Sigmoid colon (tissue), 7 donors: ENCODE measurements around the gene SPATS2L. TPM values are rescaled to one million over a fixed set of nuclear protein-coding genes. Genes with fewer than 3 reads are reported as not detected.

Experiments
- DNase-seq: peaks from one replicate; pipeline ENCODE4 v3.0.0-alpha.2; 2019
- H3K27ac ChIP-seq, 4 donors: fragments of 200-600 bp; sonication (generic); one replicate each; pipeline ENCODE4 v1.5.1; 2016 to 2019; ENCODE audit warnings: mild to moderate bottlenecking in 1 of 4
- H3K27me3 ChIP-seq, 3 donors: fragments of 200-600 bp; sonication (generic); one replicate each; pipeline ENCODE4 v1.5.1; 2019; ENCODE audit warnings: mild to moderate bottlenecking in 1 of 3
- H3K36me3 ChIP-seq, 4 donors: fragments of 200-600 bp; sonication (generic); one replicate each; pipeline ENCODE4 v1.5.1; 2016 to 2019
- H3K4me1 ChIP-seq, 4 donors: fragments of 200-600 bp; sonication (generic); one replicate each; pipeline ENCODE4 v1.5.1; 2017 to 2019
- H3K4me3 ChIP-seq, 4 donors: fragments of 200-600 bp; sonication (generic); one replicate each; pipeline ENCODE4 v1.5.1; 2017 to 2019; ENCODE audit warnings: mild to moderate bottlenecking in 2 of 4, moderate library complexity in 1 of 4
- H3K9me3 ChIP-seq, 4 donors: fragments of 200-600 bp in 3 of 4; sonication (generic) in 3 of 4; one replicate each; pipeline versions ENCODE4 v1.5.1 to v1.6.1; 2013 to 2019
- EP300 ChIP-seq, 4 donors: sonication (generic); formaldehyde crosslinking; IDR thresholded peaks; one replicate each; pipeline ENCODE4 v1.6.1; 2017; ENCODE audit warnings: antibody characterized with exemption in 4 of 4
- POLR2A ChIP-seq, 2 donors: fragments of 450-650 bp; IDR thresholded peaks; one replicate each; pipeline ENCODE4 v1.6.1; 2016; ENCODE audit warnings: antibody characterized with exemption in 2 of 2, mild to moderate bottlenecking in 2 of 2, moderate library complexity in 2 of 2
- POLR2AphosphoS5 ChIP-seq, 4 donors: sonication (generic); formaldehyde crosslinking; IDR thresholded peaks; one replicate each; pipeline ENCODE4 v1.6.1; 2017; ENCODE audit warnings: antibody characterized with exemption in 4 of 4
- WGBS, 2 donors: extraction: QIAGEN DNeasy Blood & Tissue Kit; methylation state at CpG; one replicate each; pipeline ENCODE4 v1.1.7; 2013; 5-methylcytosine and 5-hydroxymethylcytosine counted together
- intact Hi-C: fragments of 100-400 bp; cut with DNase I; formaldehyde crosslinking; loops from one replicate; pipeline ENCODE4 v1.15.1; 2023
- polyA plus RNA-seq, 3 donors: library from polyadenylated mRNA; stranded (reverse); fragments of 200-250 nt; gene quantifications; one replicate each; pipeline ENCODE4 v1.2.3, GENCODE V29; 2013
- total RNA-seq, 4 donors: library from RNA; depleted of rRNA; stranded (reverse); fragments of >200 nt; gene quantifications; one replicate each; pipeline ENCODE4 v1.1.0, GENCODE V29; 2016
- TF ChIP-seq, protein P1 (sequence below), 4 experiments: fragments of 450-650 bp in 3 of 4; fragments of 200-600 bp in 1 of 4; IDR thresholded peaks; one replicate each; pipeline ENCODE4 v1.5.1; 2016 to 2019; ENCODE audit warnings: antibody characterized with exemption in 4 of 4, mild to moderate bottlenecking in 3 of 4, moderate library complexity in 2 of 4
- donor health status: healthy with polysubstance abuse.
- donor health status: Bipolar disorder and iron deficiency.
- donor health status: healthy.

SPATS2L gene
- total and polyA plus RNA-seq, 7 donors: 63.5 to 305 (median 104) TPM

GRCh38 chr2:200309296-200310049 lies 3.0 kb downstream of the SPATS2L start:
- Histone ChIP-seq H3K9me3 (no peaks in the 10 kb centered on the region), H3K4me1 (peaks cover 0 to 70% (median 47%) of the 10 kb centered on the region in 4 donors), H3K36me3 (no peaks in the 10 kb centered on the region), H3K4me3 (peak overlapping the region in 2 of 4 donors; percentile 96 to 98), H3K27me3 (no peaks in the 10 kb centered on the region), H3K27ac (peak overlapping the region in 2 of 4 donors; percentile 92 to 95)
- no peak for DNase-seq
- WGBS, 2 donors: 91 to 95% methylated on average over 1 of the region's 1 CpG
- TF ChIP-seq POLR2A (IDR thresholded peaks at IDR 0.05) (no peak), POLR2AphosphoS5 (IDR thresholded peaks at IDR 0.05) (no peak), EP300 (IDR thresholded peaks at IDR 0.05) (no peak)
- TF ChIP-seq, protein P1, sequence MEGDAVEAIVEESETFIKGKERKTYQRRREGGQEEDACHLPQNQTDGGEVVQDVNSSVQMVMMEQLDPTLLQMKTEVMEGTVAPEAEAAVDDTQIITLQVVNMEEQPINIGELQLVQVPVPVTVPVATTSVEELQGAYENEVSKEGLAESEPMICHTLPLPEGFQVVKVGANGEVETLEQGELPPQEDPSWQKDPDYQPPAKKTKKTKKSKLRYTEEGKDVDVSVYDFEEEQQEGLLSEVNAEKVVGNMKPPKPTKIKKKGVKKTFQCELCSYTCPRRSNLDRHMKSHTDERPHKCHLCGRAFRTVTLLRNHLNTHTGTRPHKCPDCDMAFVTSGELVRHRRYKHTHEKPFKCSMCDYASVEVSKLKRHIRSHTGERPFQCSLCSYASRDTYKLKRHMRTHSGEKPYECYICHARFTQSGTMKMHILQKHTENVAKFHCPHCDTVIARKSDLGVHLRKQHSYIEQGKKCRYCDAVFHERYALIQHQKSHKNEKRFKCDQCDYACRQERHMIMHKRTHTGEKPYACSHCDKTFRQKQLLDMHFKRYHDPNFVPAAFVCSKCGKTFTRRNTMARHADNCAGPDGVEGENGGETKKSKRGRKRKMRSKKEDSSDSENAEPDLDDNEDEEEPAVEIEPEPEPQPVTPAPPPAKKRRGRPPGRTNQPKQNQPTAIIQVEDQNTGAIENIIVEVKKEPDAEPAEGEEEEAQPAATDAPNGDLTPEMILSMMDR (IDR thresholded peaks at IDR 0.05): no peak
- intact Hi-C loops: loop anchor here (5.0 kb wide), 5 partner anchors 38 to 327 kb away; no protein-coding TSS in a partner anchor

DNA sequence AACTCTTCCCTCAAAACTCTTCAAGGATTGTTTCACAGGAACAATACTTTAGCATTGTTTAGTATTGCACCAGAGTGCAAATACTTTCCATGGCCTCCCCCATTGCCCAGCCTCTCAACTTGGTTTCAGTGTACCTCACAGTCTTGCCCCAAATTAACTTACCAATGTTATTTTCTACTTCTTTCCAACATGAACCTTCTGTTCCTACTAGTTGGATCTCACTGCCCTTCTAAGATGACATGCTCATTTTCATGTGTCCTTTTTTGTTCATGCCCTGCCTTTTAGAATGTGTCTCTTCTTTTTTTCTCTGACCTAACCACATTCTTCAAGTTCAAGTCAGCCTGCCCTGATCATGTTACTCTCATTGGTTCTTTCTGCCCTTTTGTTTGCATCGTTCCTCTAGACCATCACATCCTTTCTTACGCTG lies 4.1 kb downstream of the SPATS2L start:
- H3K4me3 ChIP-seq: no peak overlapping the region
- DNase-seq: no peak
- peaks cover 0 to 70% (median 53%) of the 10 kb centered on the region in 4 donors for H3K4me1 ChIP-seq
- 92 to 96% methylated on average over 2 of the region's 2 CpGs for WGBS, 2 donors
- H3K27ac ChIP-seq: peak overlapping the region in 2 of 4 donors; percentile 61 to 92
- TF ChIP-seq, protein P1 (IDR thresholded peaks at IDR 0.05): no peak
- TF ChIP-seq POLR2A (IDR thresholded peaks at IDR 0.05): no peak
- no peak for TF ChIP-seq POLR2AphosphoS5 (IDR thresholded peaks at IDR 0.05)
- TF ChIP-seq EP300 (IDR thresholded peaks at IDR 0.05): no peak
- intact Hi-C loops: no loop called here
- H3K27me3 ChIP-seq: no peaks in the 10 kb centered on the region
- H3K9me3 ChIP-seq: no peaks in the 10 kb centered on the region
- H3K36me3 ChIP-seq: no peaks in the 10 kb centered on the region

- Histone ChIP-seq H3K4me3 (no peak overlapping the region), H3K4me1 (peaks cover 0 to 69% (median 54%) of the 10 kb centered on the region in 4 donors), H3K36me3 (no peaks in the 10 kb centered on the region), H3K9me3 (no peaks in the 10 kb centered on the region), H3K27ac (peak overlapping the region in 2 of 4 donors; percentile 61 to 92), H3K27me3 (no peaks in the 10 kb centered on the region)
- no peak for DNase-seq
- intact Hi-C loops: no loop called here
- TF ChIP-seq POLR2A (IDR thresholded peaks at IDR 0.05) (no peak), POLR2AphosphoS5 (IDR thresholded peaks at IDR 0.05) (no peak), EP300 (IDR thresholded peaks at IDR 0.05) (no peak)
- TF ChIP-seq, protein P1 (IDR thresholded peaks at IDR 0.05): no peak
- 88 to 91% methylated on average over 3 of the region's 3 CpGs for WGBS, 2 donors
Measured at GRCh38 chr2:200311139-200311538, 4.6 kb downstream of the SPATS2L start.

- no peaks in the 10 kb centered on the region for H3K9me3 ChIP-seq
- intact Hi-C loops: no loop called here
- H3K4me1 ChIP-seq: peaks cover 0 to 82% (median 62%) of the 10 kb centered on the region in 4 donors
- no peaks in the 10 kb centered on the region for H3K27me3 ChIP-seq
- TF ChIP-seq POLR2A (IDR thresholded peaks at IDR 0.05) (no peak), EP300 (IDR thresholded peaks at IDR 0.05) (no peak), POLR2AphosphoS5 (IDR thresholded peaks at IDR 0.05) (no peak)
- TF ChIP-seq, protein P1 (IDR thresholded peaks at IDR 0.05): no peak
- whole genome bisulfite sequencing, 2 donors: 90 to 91% methylated on average over 7 of the region's 7 CpGs
- H3K36me3 ChIP-seq: no peaks in the 10 kb centered on the region
- no peak overlapping the region for H3K4me3 ChIP-seq
- H3K27ac ChIP-seq: no peak overlapping the region
- DNase-seq: no peak
Measured at GRCh38 chr2:200314976-200315567, 8.6 kb downstream of the SPATS2L start.
